C4-2B (cell line): Measurements from ENCODE around the gene DOK4.
A peak's percentile ranks its signal among the peaks of the same experiment; 100 is the strongest.
"Not testable (repeated sequence)": the region's sequence is repeated elsewhere in the genome, so short reads cannot be mapped to it uniquely, and the experiment has no call there.

Source experiments
- H3K27ac ChIP-seq: fragments of 450-650 bp; 2 replicates; pipeline ENCODE4 v1.5.1; 2017
- CTCF ChIP-seq: fragments of 450-650 bp; conservative IDR thresholded peaks from 2 replicates; pipeline ENCODE4 v1.5.1; 2017; ENCODE audit warnings: mild to moderate bottlenecking
- ZFX ChIP-seq: fragments of 450-650 bp; IDR thresholded peaks from 2 replicates; pipeline ENCODE4 v1.6.1; 2017

Gene DOK4

GRCh38 chr16:57446531-57447185 is 39.6 kb downstream of the DOK4 start:
- H3K27ac ChIP-seq = peak overlapping the region; percentile 99
- TF ChIP-seq ZFX (peak; percentile 49), CTCF (no peak)

- no peak overlapping the region for H3K27ac ChIP-seq
- TF ChIP-seq CTCF = no peak
- no peak for TF ChIP-seq ZFX
These were observed 40.8 kb downstream of the DOK4 start for GRCh38 chr16:57445510-57445909.

GRCh38 chr16:57444711-57445110 is 41.6 kb downstream of the DOK4 start:
- no peak overlapping the region for H3K27ac ChIP-seq
- TF ChIP-seq CTCF (no peak), ZFX (no peak)

GRCh38 chr16:57440551-57440950 is 45.7 kb downstream of the DOK4 start:
- not testable (repeated sequence) for H3K27ac ChIP-seq

GRCh38 chr16:57439947-57440346 is 46.3 kb downstream of the DOK4 start:
- H3K27ac ChIP-seq = not testable (repeated sequence)

GRCh38 chr16:57435838-57436237 is 50.5 kb downstream of the DOK4 start:
- TF ChIP-seq ZFX (no peak), CTCF (no peak)

GRCh38 chr16:57434003-57434402 is 52.3 kb downstream of the DOK4 start:
- TF ChIP-seq ZFX = no peak
- no peak for TF ChIP-seq CTCF
- no peak overlapping the region for H3K27ac ChIP-seq

More at GRCh38 chr16:57435838-57436237, 50.5 kb downstream of the DOK4 start:
- no peak overlapping the region for H3K27ac ChIP-seq

GRCh38 chr16:57432989-57433388 is 53.3 kb downstream of the DOK4 start:
- TF ChIP-seq CTCF (no peak), ZFX (no peak)
- H3K27ac ChIP-seq = no peak overlapping the region
